H1 (cell line): ENCODE results near the gene CENPX. TPM values are rescaled to one million over a fixed set of nuclear protein-coding genes. Genes with fewer than 3 reads are reported as not detected.

Experiments
- BACH1 ChIP-seq: IDR thresholded peaks from 2 replicates; pipeline ENCODE4 v1.6.1; 2012; ENCODE audit warnings: low read length, improper control_type of control experiment
- CTBP2 ChIP-seq: IDR thresholded peaks from 2 replicates; pipeline ENCODE4 v1.7.0; 2011; ENCODE audit warnings: borderline replicate concordance, mild to moderate bottlenecking, moderate library complexity, mixed read lengths, low read length; ENCODE audit not compliant: insufficient read depth, insufficient read length
- KDM1A ChIP-seq: fragments of 200-600, 300-600 bp; sonication (generic); IDR thresholded peaks from 2 replicates; pipeline ENCODE4 v1.7.1; 2016; ENCODE audit warnings: mild to moderate bottlenecking, low read length, borderline replicate concordance
- MAFK ChIP-seq: IDR thresholded peaks from 2 replicates; pipeline ENCODE4 v1.6.1; 2012; ENCODE audit warnings: low read depth, mild to moderate bottlenecking, improper control_type of control experiment, low read length
- PHF8 ChIP-seq: fragments of 200-600 bp; sonication (generic); conservative IDR thresholded peaks from 2 replicates; pipeline ENCODE4 v1.7.1; 2012; ENCODE audit warnings: low read depth, mild to moderate bottlenecking, inconsistent platforms, low read length, moderate library complexity
- POLR2AphosphoS5 ChIP-seq: IDR thresholded peaks from 2 replicates; pipeline ENCODE4 v1.6.1; 2011; ENCODE audit warnings: low read depth, low read length
- RFX5 ChIP-seq: IDR thresholded peaks from 2 replicates; pipeline ENCODE4 v1.6.1; 2011; ENCODE audit warnings: low read depth, low read length, improper control_type of control experiment, borderline replicate concordance
- SP4 ChIP-seq: IDR thresholded peaks from 2 replicates; pipeline ENCODE4 v1.6.1; 2012; ENCODE audit warnings: low read length, inconsistent platforms
- TEAD4 ChIP-seq: IDR thresholded peaks from 2 replicates; pipeline ENCODE4 v1.6.1; 2012; ENCODE audit warnings: low read depth, low read length, inconsistent platforms, mixed read lengths
- polyA plus RNA-seq, 7 experiments: library from polyadenylated mRNA; depleted of rRNA in 3 of 7; stranded (reverse) in 5 of 7; unstranded in 2 of 7; fragments of >200 nt in 5 of 7; fragments of 200-250 nt in 2 of 7; gene quantifications; 1 replicate in 5 of 7; 2 replicates in 1 of 7; 4 replicates in 1 of 7; pipeline versions ENCODE4 v1.2.1 to v1.2.3, GENCODE V29; 2011 to 2013; ENCODE audit warnings: missing spikeins in 2 of 7, mixed read lengths in 2 of 7
- total RNA-seq: library from RNA; stranded (reverse); fragmentation: NEBNext Ultra II Directional; extraction: Animal tissue kit (Norgen Biotek cat#: 25700); gene quantifications from 2 replicates; pipeline ENCODE4 v1.2.1, GENCODE V29; 2021
- TF ChIP-seq, protein P1 (sequence below), 3 experiments: IDR thresholded peaks; 1 replicate in 2 of 3; 2 replicates in 1 of 3; pipeline versions ENCODE4 v1.5.1 to v1.6.1; 2011; ENCODE audit warnings: low read length in 3 of 3, mild to moderate bottlenecking in 3 of 3, inconsistent platforms in 2 of 3, low read depth in 1 of 3, moderate library complexity in 1 of 3; ENCODE audit not compliant: insufficient read depth in 1 of 3; ENCODE audit errors: control extremely low read depth in 1 of 3

Gene CENPX
- total and polyA plus RNA-seq, 2 of the 8 experiments (the other 6 are each of a cell fraction or from before 2014, with no cell fraction given) = 116 to 122 TPM

GRCh38 chr17:82064433-82065192 lies 41.9 kb upstream of the CENPX start (continued):
- TF ChIP-seq RFX5 (no peak), BACH1 (no peak), POLR2AphosphoS5 (no peak), MAFK (no peak), TEAD4 (no peak), KDM1A (no peak), SP4 (no peak), CTBP2 (no peak), PHF8 (no peak)
- TF ChIP-seq, protein P1, sequence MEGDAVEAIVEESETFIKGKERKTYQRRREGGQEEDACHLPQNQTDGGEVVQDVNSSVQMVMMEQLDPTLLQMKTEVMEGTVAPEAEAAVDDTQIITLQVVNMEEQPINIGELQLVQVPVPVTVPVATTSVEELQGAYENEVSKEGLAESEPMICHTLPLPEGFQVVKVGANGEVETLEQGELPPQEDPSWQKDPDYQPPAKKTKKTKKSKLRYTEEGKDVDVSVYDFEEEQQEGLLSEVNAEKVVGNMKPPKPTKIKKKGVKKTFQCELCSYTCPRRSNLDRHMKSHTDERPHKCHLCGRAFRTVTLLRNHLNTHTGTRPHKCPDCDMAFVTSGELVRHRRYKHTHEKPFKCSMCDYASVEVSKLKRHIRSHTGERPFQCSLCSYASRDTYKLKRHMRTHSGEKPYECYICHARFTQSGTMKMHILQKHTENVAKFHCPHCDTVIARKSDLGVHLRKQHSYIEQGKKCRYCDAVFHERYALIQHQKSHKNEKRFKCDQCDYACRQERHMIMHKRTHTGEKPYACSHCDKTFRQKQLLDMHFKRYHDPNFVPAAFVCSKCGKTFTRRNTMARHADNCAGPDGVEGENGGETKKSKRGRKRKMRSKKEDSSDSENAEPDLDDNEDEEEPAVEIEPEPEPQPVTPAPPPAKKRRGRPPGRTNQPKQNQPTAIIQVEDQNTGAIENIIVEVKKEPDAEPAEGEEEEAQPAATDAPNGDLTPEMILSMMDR (IDR thresholded peaks at IDR 0.05; ENCODE audit: control extremely low read depth in 1 of 3, insufficient read depth in 1 of 3, low read depth in 1 of 3, low read length in 3 of 3) = no peak
